DMS53 (cell line): ENCODE measurements around the gene GLP2R.
A peak's percentile ranks its signal among the peaks of the same experiment; 100 is the strongest.

Experiments used
- DNase-seq: peaks from one replicate; lab custom pipeline; 2025; lab: John Stamatoyannopoulos, UW

GLP2R gene

GRCh38 chr17:9813166-9813565, 12.6 kb upstream of the GLP2R start:
- no peak for DNase-seq

GRCh38 chr17:9814337-9814945, 11.3 kb upstream of the GLP2R start:
- no peak for DNase-seq

- no peak for DNase-seq
These were observed 9.3 kb upstream of the GLP2R start for GRCh38 chr17:9816472-9816871.

GRCh38 chr17:9817086-9817485, 8.6 kb upstream of the GLP2R start:
- peak; percentile 47 for DNase-seq

GRCh38 chr17:9818760-9819159, 7.0 kb upstream of the GLP2R start:
- no peak for DNase-seq

GRCh38 chr17:9820448-9820847, 5.3 kb upstream of the GLP2R start:
- no peak for DNase-seq

- no peak for DNase-seq
These were observed 3.8 kb upstream of the GLP2R start, which contains the start of gene GSG1L2 for GRCh38 chr17:9821921-9822320. Gene GSG1L2 (minus strand): TSS chr17:9822079. CDS start chr17:9822071, 8 bp downstream.

GRCh38 chr17:9824094-9824493, 1.6 kb upstream of the GLP2R start:
- DNase-seq = no peak

- no peak for DNase-seq
These were observed 856 bp upstream of the GLP2R start for GRCh38 chr17:9824797-9825338.

GRCh38 chr17:9828296-9829295, 2.9 kb downstream of the GLP2R start:
- no peak for DNase-seq

- no peak for DNase-seq
These were observed 3.6 kb downstream of the GLP2R start for GRCh38 chr17:9829343-9829742.

GRCh38 chr17:9830711-9831110, 5.0 kb downstream of the GLP2R start:
- no peak for DNase-seq

GRCh38 chr17:9833922-9834321, 8.2 kb downstream of the GLP2R start:
- DNase-seq = no peak

- no peak for DNase-seq
These were observed 12.1 kb downstream of the GLP2R start for GRCh38 chr17:9837551-9838471.

- DNase-seq = no peak
These were observed 13.7 kb downstream of the GLP2R start for GRCh38 chr17:9839433-9839832.

GRCh38 chr17:9842057-9842758, 16.5 kb downstream of the GLP2R start:
- no peak for DNase-seq

- no peak for DNase-seq
These were observed 17.7 kb downstream of the GLP2R start for GRCh38 chr17:9843152-9844010.

- DNase-seq = no peak
These were observed 18.4 kb downstream of the GLP2R start for GRCh38 chr17:9844153-9844552.

- no peak for DNase-seq
These were observed 19.6 kb downstream of the GLP2R start for GRCh38 chr17:9845306-9845705.

- no peak for DNase-seq
These were observed 24.4 kb downstream of the GLP2R start for GRCh38 chr17:9850151-9850550.
